MG63 (cell line): ENCODE data around the gene NSMCE4A. TPM values are rescaled to one million over a fixed set of nuclear protein-coding genes. Genes with fewer than 3 reads are reported as not detected.
"Not testable (repeated sequence)": the region's sequence is repeated elsewhere in the genome, so short reads cannot be mapped to it uniquely, and the experiment has no call there.

Experiments used
- DNase-seq: peaks from one replicate; pipeline ENCODE4 v3.0.0-alpha.2; 2020
- H3K27me3 ChIP-seq: fragments of 250-450 bp; sonication (Bioruptor Pico); 2 replicates; pipeline ENCODE4 v1.5.1; 2020; ENCODE audit warnings: mild to moderate bottlenecking, moderate library complexity
- H3K36me3 ChIP-seq: fragments of 250-450 bp; sonication (Bioruptor Pico); 2 replicates; pipeline ENCODE4 v1.5.1; 2020; ENCODE audit warnings: mild to moderate bottlenecking, moderate library complexity
- H3K4me3 ChIP-seq: fragments of 250-450 bp; sonication (Bioruptor Pico); 2 replicates; pipeline ENCODE4 v1.5.1; 2020; ENCODE audit warnings: mild to moderate bottlenecking, moderate library complexity
- H3K9me3 ChIP-seq: fragments of 250-450 bp; sonication (Bioruptor Pico); 2 replicates; pipeline ENCODE4 v1.5.1; 2020; ENCODE audit warnings: mild to moderate bottlenecking, moderate library complexity
- total RNA-seq: library from RNA; depleted of rRNA; stranded (reverse); fragments of >200 nt; shearing (Covaris generic); gene quantifications from 2 replicates; pipeline ENCODE4 v1.2.3, GENCODE V29; 2014; ENCODE audit warnings: low replicate concordance; rRNA removed

Gene NSMCE4A, protein sequence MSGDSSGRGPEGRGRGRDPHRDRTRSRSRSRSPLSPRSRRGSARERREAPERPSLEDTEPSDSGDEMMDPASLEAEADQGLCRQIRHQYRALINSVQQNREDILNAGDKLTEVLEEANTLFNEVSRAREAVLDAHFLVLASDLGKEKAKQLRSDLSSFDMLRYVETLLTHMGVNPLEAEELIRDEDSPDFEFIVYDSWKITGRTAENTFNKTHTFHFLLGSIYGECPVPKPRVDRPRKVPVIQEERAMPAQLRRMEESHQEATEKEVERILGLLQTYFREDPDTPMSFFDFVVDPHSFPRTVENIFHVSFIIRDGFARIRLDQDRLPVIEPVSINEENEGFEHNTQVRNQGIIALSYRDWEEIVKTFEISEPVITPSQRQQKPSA
- total RNA-seq = 65.7 and 85.6 TPM in 2 replicates

- Histone ChIP-seq H3K36me3 (peaks cover 13% of the 10 kb centered on the region), H3K27me3 (no peaks in the 10 kb centered on the region), H3K4me3 (peak within 1 kb of the TSS; percentile 75), H3K9me3 (peaks cover 15% of the 10 kb centered on the region)
- DNase-seq = peak; percentile 79
Measured at GRCh38 chr10:121974535-121975294, at the start of gene NSMCE4A. Gene NSMCE4A (minus strand): TSS chr10:121975217. CDS start chr10:121975165, 52 bp downstream.

DNA sequence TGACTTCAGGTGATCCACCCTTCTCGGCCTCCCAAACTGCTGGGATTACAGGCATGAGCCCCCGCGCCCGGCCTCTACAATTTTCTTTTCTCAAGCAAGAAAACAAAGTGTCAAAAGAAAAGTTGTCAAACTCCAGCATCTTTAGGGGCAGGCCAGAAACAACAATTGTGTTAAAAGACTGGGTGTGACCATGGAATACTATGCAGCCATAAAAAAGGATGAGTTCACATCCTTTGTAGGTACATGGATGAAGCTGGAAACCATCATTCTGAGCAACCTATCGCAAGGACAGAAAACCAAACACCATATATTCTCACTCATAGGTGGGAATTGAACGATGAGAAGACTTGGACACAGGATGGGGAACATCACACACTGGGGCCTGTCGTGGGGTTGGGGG, 48.2 kb upstream of the NSMCE4A start:
- not testable (repeated sequence) for H3K36me3 ChIP-seq, H3K9me3 ChIP-seq, DNase-seq, H3K4me3 ChIP-seq, H3K27me3 ChIP-seq

- no peaks in the 10 kb centered on the region for H3K27me3 ChIP-seq
- no peaks in the 10 kb centered on the region for H3K36me3 ChIP-seq
- H3K4me3 ChIP-seq = no peak overlapping the region
- DNase-seq = no peak
- no peaks in the 10 kb centered on the region for H3K9me3 ChIP-seq
Measured at GRCh38 chr10:122022276-122022675, 47.3 kb upstream of the NSMCE4A start.

- Histone ChIP-seq H3K9me3 (no peaks in the 10 kb centered on the region), H3K36me3 (no peaks in the 10 kb centered on the region), H3K4me3 (peak overlapping the region; percentile 22; the same call in 1 of the 2 replicates), H3K27me3 (no peaks in the 10 kb centered on the region)
- DNase-seq = no peak
Measured at GRCh38 chr10:122021828-122022227, 46.8 kb upstream of the NSMCE4A start.

- H3K27me3 ChIP-seq = no peaks in the 10 kb centered on the region
- DNase-seq = peak; percentile 51
- no peaks in the 10 kb centered on the region for H3K36me3 ChIP-seq
- H3K9me3 ChIP-seq = no peaks in the 10 kb centered on the region
- peak overlapping the region; percentile 22; the same call in 1 of the 2 replicates for H3K4me3 ChIP-seq
Measured at GRCh38 chr10:122021379-122021778, 46.4 kb upstream of the NSMCE4A start.

DNA sequence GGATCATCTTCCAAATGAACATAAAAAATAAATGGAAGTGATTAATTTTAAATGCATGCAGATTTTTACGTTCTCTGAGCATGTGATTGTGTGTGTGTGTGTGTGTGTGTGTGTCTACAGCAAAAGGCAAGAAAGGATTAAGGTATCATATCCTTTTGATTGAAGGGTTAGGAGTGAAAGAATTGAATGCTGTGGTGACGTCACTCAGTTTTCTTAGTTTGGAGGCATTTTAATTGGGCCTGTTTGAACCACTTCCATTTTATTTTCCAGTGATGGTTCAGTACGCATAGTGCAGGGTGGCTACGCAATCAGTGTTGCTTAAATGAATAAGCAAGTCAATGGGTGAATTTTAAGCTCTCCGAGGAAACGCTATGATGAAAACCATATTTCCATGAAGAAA, 45.2 kb upstream of the NSMCE4A start:
- Histone ChIP-seq H3K36me3 (no peaks in the 10 kb centered on the region), H3K27me3 (no peaks in the 10 kb centered on the region), H3K9me3 (no peaks in the 10 kb centered on the region), H3K4me3 (no peak overlapping the region)
- DNase-seq = no peak

GRCh38 chr10:122019414-122019975, 44.5 kb upstream of the NSMCE4A start:
- Histone ChIP-seq H3K9me3 (no peaks in the 10 kb centered on the region), H3K27me3 (no peaks in the 10 kb centered on the region)

DNA sequence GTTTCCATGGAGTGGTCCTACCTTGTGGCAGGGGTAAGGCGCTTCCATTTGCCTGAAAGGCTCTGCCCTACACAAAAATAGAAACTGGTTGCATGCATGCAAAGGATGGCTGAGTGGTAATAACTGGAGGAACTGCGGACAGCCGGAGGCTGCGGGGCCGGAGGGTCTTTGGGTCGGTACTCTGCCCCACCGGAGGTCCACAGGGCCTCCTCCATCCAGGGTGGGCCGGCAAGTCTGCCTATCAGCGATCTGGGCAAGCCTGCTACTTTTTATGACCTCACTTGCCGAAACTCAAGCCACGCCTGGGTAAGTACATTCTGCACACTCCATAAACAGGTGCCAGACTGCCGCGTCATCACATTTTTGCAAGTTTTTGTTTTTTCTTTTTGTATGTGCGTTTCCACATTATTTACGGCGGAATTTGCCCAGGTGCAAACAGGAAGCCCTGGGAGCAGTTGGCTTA, 44.0 kb upstream of the NSMCE4A start:
- no peak for DNase-seq
- Histone ChIP-seq H3K9me3 (no peaks in the 10 kb centered on the region), H3K27me3 (no peaks in the 10 kb centered on the region), H3K4me3 (no peak overlapping the region), H3K36me3 (no peaks in the 10 kb centered on the region)

More at GRCh38 chr10:122019414-122019975, 44.5 kb upstream of the NSMCE4A start:
- no peak overlapping the region for H3K4me3 ChIP-seq
- no peaks in the 10 kb centered on the region for H3K36me3 ChIP-seq
- DNase-seq = no peak

DNA sequence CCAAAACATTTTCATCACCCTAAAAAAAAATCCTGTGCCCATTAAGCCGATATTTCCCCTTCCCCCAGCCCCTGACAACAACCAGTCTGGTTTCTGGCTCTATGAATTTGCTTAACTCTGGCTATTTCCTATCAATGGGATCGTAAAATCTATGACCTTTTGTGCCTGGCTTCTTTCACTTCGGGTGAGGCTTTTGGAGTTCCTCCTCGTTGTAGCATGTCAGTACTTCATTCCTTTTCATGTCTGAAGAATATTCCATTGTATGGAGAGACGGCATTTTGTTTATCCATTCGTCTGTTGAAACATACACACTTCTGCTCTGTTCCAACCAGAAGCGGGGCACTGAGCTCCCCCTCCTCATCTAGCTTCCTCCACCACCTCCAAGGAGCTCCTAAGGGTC, 43.5 kb upstream of the NSMCE4A start:
- Histone ChIP-seq H3K36me3 (no peaks in the 10 kb centered on the region), H3K4me3 (no peak overlapping the region), H3K9me3 (no peaks in the 10 kb centered on the region), H3K27me3 (no peaks in the 10 kb centered on the region)
- DNase-seq = no peak

- not testable (repeated sequence) for H3K9me3 ChIP-seq, DNase-seq, H3K4me3 ChIP-seq, H3K27me3 ChIP-seq, H3K36me3 ChIP-seq
Measured at GRCh38 chr10:122017926-122018325, 42.9 kb upstream of the NSMCE4A start.

- H3K36me3 ChIP-seq = no peaks in the 10 kb centered on the region
- H3K4me3 ChIP-seq = no peak overlapping the region
- no peak for DNase-seq
- H3K27me3 ChIP-seq = no peaks in the 10 kb centered on the region
- peaks cover 2% of the 10 kb centered on the region; the same call in 1 of the 2 replicates for H3K9me3 ChIP-seq
Measured at GRCh38 chr10:122014652-122015248, 39.7 kb upstream of the NSMCE4A start.

DNA sequence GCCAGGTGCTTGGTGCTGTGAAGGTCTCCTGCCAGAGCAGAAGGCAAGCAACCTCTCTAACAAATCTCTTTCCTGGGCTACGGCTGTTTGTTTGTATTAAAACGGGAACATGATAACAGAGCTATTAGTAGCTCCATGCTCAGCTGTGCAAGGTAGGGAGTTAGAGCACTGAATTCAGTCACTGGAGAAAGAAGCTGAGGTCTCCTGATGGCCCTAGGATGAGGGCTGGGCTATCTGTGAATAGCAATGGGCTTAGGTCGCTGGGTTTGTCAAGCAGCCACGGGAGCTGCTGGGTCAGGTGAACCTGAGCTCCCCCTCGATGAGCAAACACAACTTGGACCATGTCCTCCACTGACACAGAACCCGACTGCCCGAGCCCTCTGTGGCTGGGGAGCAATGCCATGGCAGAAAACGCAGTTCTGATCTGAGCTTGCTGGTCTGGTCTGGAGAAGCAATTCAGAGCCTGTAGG, 38.3 kb upstream of the NSMCE4A start:
- no peak for DNase-seq
- no peaks in the 10 kb centered on the region for H3K36me3 ChIP-seq
- H3K27me3 ChIP-seq = no peaks in the 10 kb centered on the region
- H3K4me3 ChIP-seq = no peak overlapping the region
- H3K9me3 ChIP-seq = peaks cover 2% of the 10 kb centered on the region; the same call in 1 of the 2 replicates

DNA sequence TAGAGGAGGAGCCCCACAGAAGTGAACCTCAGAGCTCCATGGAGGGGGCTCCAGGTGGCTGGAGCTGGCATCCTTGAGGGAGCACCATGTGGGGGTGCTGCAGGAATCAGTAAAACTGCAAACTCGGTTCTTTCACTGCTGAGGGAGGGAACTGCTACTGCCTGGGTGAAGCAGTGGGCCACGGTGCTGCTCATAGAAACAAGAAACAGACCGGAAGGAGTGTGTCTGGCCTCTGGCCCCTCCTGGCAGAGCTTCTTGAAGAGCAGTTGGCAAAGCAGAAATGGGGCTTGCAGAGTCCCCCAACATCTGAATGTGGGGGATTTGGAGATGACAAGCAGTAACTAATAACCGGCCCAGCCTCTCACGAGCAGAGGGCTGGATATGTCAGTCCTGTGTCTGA, 37.7 kb upstream of the NSMCE4A start:
- Histone ChIP-seq H3K36me3 (no peaks in the 10 kb centered on the region), H3K9me3 (peaks cover 2% of the 10 kb centered on the region; the same call in 1 of the 2 replicates), H3K4me3 (no peak overlapping the region), H3K27me3 (no peaks in the 10 kb centered on the region)
- DNase-seq = no peak

- Histone ChIP-seq H3K27me3 (no peaks in the 10 kb centered on the region), H3K4me3 (no peak overlapping the region), H3K9me3 (peaks cover 2% of the 10 kb centered on the region; the same call in 1 of the 2 replicates), H3K36me3 (no peaks in the 10 kb centered on the region)
- DNase-seq = no peak
Measured at GRCh38 chr10:122010405-122011050, 35.5 kb upstream of the NSMCE4A start.

DNA sequence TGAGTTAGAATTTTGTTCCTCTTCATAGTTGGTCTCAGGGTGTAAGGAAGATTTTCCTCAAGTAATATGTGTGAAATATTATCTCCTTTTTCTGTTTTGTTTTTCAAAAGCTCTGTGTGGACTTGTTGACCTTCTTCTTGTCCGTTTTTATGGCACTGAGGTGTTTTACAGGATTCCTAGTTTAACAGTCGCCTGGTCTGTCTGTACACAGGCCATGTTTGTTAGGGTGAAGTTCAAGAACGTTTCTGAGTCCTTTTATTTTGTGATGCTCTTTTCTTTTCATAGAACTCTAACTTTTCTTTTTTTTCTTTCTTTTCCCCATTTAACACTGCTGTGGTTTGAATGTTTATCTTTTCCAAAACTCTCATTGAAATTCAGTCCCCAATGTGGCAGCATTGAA, 32.4 kb upstream of the NSMCE4A start:
- no peak overlapping the region for H3K4me3 ChIP-seq
- DNase-seq = no peak
- no peaks in the 10 kb centered on the region for H3K27me3 ChIP-seq
- H3K9me3 ChIP-seq = peaks cover 3% of the 10 kb centered on the region; the same call in 1 of the 2 replicates
- no peaks in the 10 kb centered on the region for H3K36me3 ChIP-seq

- Histone ChIP-seq H3K4me3 (no peak overlapping the region), H3K27me3 (no peaks in the 10 kb centered on the region), H3K9me3 (peaks cover 8% of the 10 kb centered on the region; the same call in 1 of the 2 replicates), H3K36me3 (no peaks in the 10 kb centered on the region)
- no peak for DNase-seq
Measured at GRCh38 chr10:122001698-122002097, 26.7 kb upstream of the NSMCE4A start.
